Measurements from ENCODE around the gene ABHD11.
"Not testable (repeated sequence)": the region's sequence is repeated elsewhere in the genome, so short reads cannot be mapped to it uniquely, and the experiment has no call there.

ABHD11 gene

GRCh38 chr7:73738612-73739386 is at the start of gene ABHD11:
ABHD11 (minus strand) TSS chr7:73738802; CDS start chr7:73738770, 32 bp downstream.
- peak; percentile 96 to 99 for DNase-seq
- Histone ChIP-seq H3K36me3 (peaks cover 0 to 26% (median 6%) of the 10 kb centered on the region in 3 donors), H3K4me1 (peaks cover 0 to 38% (median 30%) of the 10 kb centered on the region in 4 donors), H3K4me3 (peak within 1 kb of the TSS; percentile 74 to 93), H3K9me3 (no peaks in the 10 kb centered on the region), H3K27ac (peak within 1 kb of the TSS; percentile 83 to 89), H3K27me3 (no peaks in the 10 kb centered on the region)
- intact Hi-C loops (cut with DNase I; ENCODE audit: low total_unique reads): loop anchor here (5.0 kb wide), 1 partner anchor 71 kb away; the partner anchor contains the start of gene VPS37D
- TF ChIP-seq, protein P1, sequence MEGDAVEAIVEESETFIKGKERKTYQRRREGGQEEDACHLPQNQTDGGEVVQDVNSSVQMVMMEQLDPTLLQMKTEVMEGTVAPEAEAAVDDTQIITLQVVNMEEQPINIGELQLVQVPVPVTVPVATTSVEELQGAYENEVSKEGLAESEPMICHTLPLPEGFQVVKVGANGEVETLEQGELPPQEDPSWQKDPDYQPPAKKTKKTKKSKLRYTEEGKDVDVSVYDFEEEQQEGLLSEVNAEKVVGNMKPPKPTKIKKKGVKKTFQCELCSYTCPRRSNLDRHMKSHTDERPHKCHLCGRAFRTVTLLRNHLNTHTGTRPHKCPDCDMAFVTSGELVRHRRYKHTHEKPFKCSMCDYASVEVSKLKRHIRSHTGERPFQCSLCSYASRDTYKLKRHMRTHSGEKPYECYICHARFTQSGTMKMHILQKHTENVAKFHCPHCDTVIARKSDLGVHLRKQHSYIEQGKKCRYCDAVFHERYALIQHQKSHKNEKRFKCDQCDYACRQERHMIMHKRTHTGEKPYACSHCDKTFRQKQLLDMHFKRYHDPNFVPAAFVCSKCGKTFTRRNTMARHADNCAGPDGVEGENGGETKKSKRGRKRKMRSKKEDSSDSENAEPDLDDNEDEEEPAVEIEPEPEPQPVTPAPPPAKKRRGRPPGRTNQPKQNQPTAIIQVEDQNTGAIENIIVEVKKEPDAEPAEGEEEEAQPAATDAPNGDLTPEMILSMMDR (IDR thresholded peaks at IDR 0.05): no peak

- intact Hi-C loops (cut with DNase I; ENCODE audit: low total_unique reads); H3K9me3 ChIP-seq; DNase-seq; H3K27ac ChIP-seq; H3K36me3 ChIP-seq; H3K27me3 ChIP-seq; H3K4me3 ChIP-seq; H3K4me1 ChIP-seq: not testable (repeated sequence)
These were observed 49.1 kb upstream of the ABHD11 start for GRCh38 chr7:73787786-73788048.

- TF ChIP-seq, protein P1 (IDR thresholded peaks at IDR 0.05): no peak
- intact Hi-C loops (cut with DNase I; ENCODE audit: low total_unique reads): no loop called here
- Histone ChIP-seq H3K27me3 (no peaks in the 10 kb centered on the region), H3K4me1 (no peaks in the 10 kb centered on the region), H3K36me3 (no peaks in the 10 kb centered on the region), H3K4me3 (no peak overlapping the region), H3K27ac (no peak overlapping the region), H3K9me3 (no peaks in the 10 kb centered on the region)
- peak in 1 of 2 donors; percentile 9 for DNase-seq
These were observed 48.0 kb upstream of the ABHD11 start for GRCh38 chr7:73786588-73786987.

DNA sequence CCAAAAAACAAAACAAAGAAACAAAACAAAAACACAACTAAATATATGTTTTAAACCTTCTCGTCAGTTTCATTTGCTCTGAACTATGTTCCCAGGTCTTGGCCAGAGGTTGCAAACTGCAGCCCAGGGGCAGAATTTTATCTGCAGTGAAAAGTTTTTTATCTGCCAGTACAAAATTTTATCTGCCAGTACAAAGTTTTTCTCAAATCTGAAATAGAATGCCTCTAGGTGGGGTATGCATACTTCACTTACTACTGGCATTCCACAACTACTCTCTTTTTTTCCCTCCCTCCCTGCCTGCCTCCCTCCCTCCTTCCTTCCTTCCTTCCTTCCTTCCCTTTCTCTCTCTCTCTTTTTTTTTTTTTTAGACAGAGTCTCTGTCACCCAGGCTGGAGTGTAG is 40.9 kb upstream of the ABHD11 start:
- no peak overlapping the region for H3K4me3 ChIP-seq
- no peaks in the 10 kb centered on the region for H3K36me3 ChIP-seq
- no peaks in the 10 kb centered on the region for H3K9me3 ChIP-seq
- intact Hi-C loops (cut with DNase I; ENCODE audit: low total_unique reads): no loop called here
- TF ChIP-seq, protein P1 (IDR thresholded peaks at IDR 0.05): no peak
- no peaks in the 10 kb centered on the region for H3K4me1 ChIP-seq
- H3K27me3 ChIP-seq: no peaks in the 10 kb centered on the region
- DNase-seq: no peak
- H3K27ac ChIP-seq: no peak overlapping the region

DNA sequence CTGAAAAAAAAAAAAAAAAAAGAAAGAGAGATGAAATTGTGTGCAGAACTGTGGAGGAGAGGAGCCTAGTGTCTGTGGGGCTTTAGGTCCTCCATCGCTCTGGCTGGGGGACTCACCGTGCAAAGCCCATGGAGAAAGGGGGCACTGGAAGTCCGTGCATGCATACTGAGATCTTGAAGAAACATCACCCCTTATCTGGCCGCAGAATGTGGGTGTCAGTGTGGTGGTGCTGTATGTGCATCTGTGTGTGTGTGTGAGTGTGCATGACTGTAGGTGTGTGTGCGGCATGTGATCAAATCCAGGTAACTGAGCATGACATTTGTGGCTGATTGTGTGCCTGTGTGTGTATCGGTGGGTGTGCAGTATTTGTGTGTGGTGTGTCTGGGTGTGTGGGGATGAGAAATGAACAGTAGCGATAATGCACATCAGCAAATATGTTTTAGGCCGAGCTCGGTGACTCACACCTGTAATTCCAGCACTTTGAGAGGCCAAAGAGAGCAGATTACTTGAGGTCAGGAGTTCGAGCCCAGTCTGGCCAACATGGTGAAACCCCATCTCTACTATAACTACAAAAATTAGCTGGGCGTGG is 40.3 kb upstream of the ABHD11 start:
- intact Hi-C loops (cut with DNase I; ENCODE audit: low total_unique reads): no loop called here
- H3K27ac ChIP-seq: no peak overlapping the region
- peak in 1 of 2 donors; percentile 32 for DNase-seq
- TF ChIP-seq, protein P1 (IDR thresholded peaks at IDR 0.05): no peak
- no peaks in the 10 kb centered on the region for H3K9me3 ChIP-seq
- no peaks in the 10 kb centered on the region for H3K36me3 ChIP-seq
- H3K27me3 ChIP-seq: peaks cover 0 to 5% of the 10 kb centered on the region in 2 donors
- H3K4me1 ChIP-seq: no peaks in the 10 kb centered on the region
- no peak overlapping the region for H3K4me3 ChIP-seq

DNA sequence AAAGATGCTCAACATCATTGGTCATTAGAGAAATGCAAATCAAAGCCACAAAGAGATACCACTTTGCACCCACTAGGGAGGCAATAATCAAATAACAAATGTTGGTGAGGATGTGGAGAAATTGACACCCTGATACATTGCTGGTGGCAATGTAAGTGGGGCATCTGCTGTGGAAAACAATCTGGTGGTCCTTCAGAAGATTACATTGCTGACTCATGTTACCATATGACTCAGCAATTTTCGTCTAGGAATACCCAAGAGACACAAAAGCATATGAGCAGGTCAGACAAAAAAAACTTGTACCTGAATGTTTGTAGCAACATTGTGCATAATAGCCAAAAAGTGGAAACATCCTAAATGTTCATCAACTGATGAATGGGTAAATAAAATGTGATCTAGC is 36.3 kb upstream of the ABHD11 start:
- intact Hi-C loops (cut with DNase I; ENCODE audit: low total_unique reads): no loop called here
- DNase-seq: no peak
- Histone ChIP-seq H3K9me3 (no peaks in the 10 kb centered on the region), H3K36me3 (no peaks in the 10 kb centered on the region), H3K4me3 (no peak overlapping the region), H3K27ac (no peak overlapping the region), H3K4me1 (peaks cover 0 to 10% (median 7%) of the 10 kb centered on the region in 4 donors), H3K27me3 (peaks cover 0 to 34% of the 10 kb centered on the region in 2 donors)
- TF ChIP-seq, protein P1 (IDR thresholded peaks at IDR 0.05): no peak

Data from tibial artery (tissue), 4 donors.